Measurements from ENCODE around the gene OVAAL. TPM values are rescaled to one million over a fixed set of nuclear protein-coding genes. Genes with fewer than 3 reads are reported as not detected.

OVAAL gene
- total RNA-seq, 1 donor from 2014 or later, result not detected

- DNase-seq, result no peak
Observed at GRCh38 chr1:180606155-180606554, 47.4 kb downstream of the OVAAL start.

- DNase-seq, result peak; percentile 21
Observed at GRCh38 chr1:180609643-180610555, 51.1 kb downstream of the OVAAL start.

DNA sequence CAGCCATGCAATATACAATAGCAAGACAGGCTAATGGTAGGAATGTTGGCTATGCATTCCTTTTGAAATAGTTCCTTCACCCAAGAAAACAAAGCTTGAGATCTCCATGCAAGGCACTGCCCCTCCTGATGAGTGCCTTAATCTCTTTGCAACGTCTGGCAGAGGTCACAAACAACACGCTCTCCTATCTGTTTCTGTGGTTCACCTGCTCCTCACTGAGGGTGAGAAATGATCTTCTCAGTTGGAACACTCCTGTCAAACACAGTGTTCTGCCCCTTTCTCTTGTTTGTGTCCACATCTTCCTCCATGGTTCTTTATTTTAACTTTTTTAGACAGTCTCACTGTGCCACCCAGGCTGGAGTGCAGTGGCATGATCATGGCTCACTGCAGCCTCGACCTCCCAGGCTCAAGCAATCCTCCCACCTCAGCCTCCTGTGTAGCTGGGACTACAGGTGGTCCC lies 51.8 kb downstream of the OVAAL start:
- DNase-seq, result no peak

DNA sequence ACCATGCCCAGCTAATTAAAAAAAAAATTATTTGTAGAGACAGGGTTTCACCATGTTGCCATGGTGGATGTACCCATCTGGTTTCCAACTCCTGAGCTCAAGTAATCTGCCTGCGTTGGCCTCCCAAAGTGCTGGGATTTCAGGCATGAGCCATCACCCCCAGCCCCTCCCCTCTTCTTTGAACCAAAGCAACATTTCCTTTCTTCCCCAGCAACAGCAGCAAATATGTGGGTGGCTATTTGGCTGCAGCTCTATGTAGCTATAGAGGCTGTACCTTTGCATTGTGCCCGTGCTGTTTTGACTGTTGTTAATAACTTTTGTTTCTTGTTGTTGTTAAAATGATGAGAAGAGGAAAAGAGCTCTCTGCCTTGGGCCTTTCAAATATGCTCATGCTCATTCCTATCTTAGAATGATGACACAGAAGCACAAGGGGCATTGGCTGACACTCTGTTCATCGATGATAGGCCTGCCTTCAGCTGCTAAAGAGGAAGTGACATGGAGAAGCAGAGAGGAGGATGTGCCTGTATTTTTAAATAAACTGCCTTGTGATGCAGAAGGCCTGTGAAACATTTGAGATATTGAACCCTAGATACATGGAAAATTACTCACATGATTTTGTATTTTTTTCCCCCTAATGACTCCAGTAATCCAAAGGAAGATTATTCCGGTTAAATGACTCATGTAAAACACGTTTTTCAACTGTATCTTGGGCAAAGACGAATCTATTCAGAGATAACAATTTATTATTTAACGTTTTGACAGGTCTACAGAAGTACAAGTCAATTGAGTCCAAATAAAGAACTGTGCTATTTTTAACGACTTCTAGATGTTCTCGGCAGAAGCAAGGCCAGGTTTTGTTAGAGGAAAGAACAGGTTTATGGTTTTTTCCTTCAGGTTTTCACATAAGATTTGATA lies 52.5 kb downstream of the OVAAL start:
- no peak for DNase-seq

DNA sequence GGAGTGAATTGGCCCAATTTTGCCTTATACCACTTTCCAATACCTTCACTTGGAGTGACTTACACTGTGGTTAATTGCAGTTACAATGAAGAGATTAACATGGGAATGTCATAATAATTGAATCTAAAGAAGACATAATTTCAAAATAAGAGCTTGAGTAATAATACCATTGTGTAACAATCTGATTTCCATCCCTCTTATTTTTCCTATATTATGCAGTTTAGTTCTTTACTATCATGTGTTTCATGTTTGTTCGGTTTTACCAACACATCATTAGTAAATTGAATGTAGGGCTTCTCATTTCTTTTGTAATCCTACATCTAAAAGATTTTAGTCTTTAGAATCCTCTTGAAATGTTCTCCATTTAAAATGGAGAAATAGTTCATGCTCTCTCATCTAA lies 53.9 kb downstream of the OVAAL start:
- DNase-seq, result no peak

GRCh38 chr1:180614730-180615129 lies 56.0 kb downstream of the OVAAL start:
- no peak for DNase-seq

DNA sequence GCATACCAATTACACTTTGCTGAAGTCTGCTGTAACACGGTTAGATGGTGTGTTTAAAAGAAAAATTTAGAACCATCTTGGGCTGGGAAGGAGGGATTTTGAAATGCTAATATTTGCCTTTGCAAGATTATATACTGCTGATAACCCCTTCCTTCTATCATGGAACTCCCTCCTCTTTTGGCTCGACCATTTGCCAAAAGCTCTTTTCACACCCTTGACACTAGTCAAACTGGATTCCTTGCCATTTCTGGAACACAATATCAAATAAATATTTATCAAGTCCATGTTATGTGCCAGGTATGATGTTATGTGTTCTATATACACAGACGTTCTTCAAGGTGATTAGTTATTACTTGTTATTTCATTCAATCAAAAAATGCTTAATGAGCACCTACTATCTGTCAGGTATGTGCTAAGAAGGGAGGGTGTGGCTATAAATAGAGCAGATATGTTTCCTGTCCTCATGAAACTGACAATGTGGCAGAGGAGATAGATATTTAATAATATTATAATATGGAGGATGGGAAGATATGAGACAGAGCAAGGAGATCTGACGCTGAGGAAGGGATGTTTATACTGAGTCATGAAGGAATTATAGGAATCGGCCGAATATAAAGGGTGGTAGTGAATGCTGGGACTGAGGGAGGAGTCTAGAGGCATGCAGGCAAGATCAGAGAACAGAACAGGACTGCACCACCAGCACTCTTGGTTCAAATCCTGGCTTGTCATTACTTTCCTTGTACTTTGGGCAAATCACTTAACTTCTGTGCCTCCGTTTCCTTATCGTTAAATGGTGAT lies 56.9 kb downstream of the OVAAL start:
- DNase-seq, result no peak

Small RNA genes within 50 kb of the gene (small RNA-seq; reads per million reads assigned to genes)
- not detected for gene RF00019 (ENCODE audit: low replicate concordance)

Other genes with a start within 250 kb of the OVAAL start
- gene ACBD6, start 56.4 kb upstream of the OVAAL start, total RNA-seq, result 32.6 TPM
- gene XPR1, start 73.1 kb downstream of the OVAAL start, total RNA-seq, result 16.0 TPM

Data from skin of body (tissue), 3 donors.